Measurements from ENCODE around the gene CLEC4C.
"Not testable (repeated sequence)": the region's sequence is repeated elsewhere in the genome, so short reads cannot be mapped to it uniquely, and the experiment has no call there.

CLEC4C gene

GRCh38 chr12:7751394-7751793, 4.2 kb upstream of the CLEC4C start:
- no peak overlapping the region for H3K4me3 Mint-ChIP-seq
- H3K27me3 Mint-ChIP-seq (ENCODE audit: low read depth) = no peaks in the 10 kb centered on the region
- no peak for TF ChIP-seq CTCF (IDR thresholded peaks at IDR 0.05; ENCODE audit: unreplicated experiment in 3 of 3)
- H3K9me3 Mint-ChIP-seq = peaks cover 4% of the 10 kb centered on the region
- no peak overlapping the region for H3K27ac Mint-ChIP-seq
- H3K36me3 Mint-ChIP-seq (ENCODE audit: low read depth) = no peaks in the 10 kb centered on the region
- no peaks in the 10 kb centered on the region for H3K4me1 Mint-ChIP-seq

GRCh38 chr12:7750350-7750749, 3.2 kb upstream of the CLEC4C start:
- H3K27me3 Mint-ChIP-seq (ENCODE audit: low read depth) = peaks cover 3% of the 10 kb centered on the region
- H3K27ac Mint-ChIP-seq = no peak overlapping the region
- H3K4me1 Mint-ChIP-seq = no peaks in the 10 kb centered on the region
- H3K9me3 Mint-ChIP-seq = peaks cover 4% of the 10 kb centered on the region
- no peak overlapping the region for H3K4me3 Mint-ChIP-seq
- no peaks in the 10 kb centered on the region for H3K36me3 Mint-ChIP-seq (ENCODE audit: low read depth)
- TF ChIP-seq CTCF (IDR thresholded peaks at IDR 0.05; ENCODE audit: unreplicated experiment in 3 of 3) = no peak

- Mint-ChIP-seq H3K27me3 (ENCODE audit: low read depth) (peaks cover 3% of the 10 kb centered on the region), H3K9me3 (peaks cover 9% of the 10 kb centered on the region), H3K36me3 (ENCODE audit: low read depth) (no peaks in the 10 kb centered on the region), H3K27ac (no peak overlapping the region), H3K4me3 (no peak overlapping the region), H3K4me1 (no peaks in the 10 kb centered on the region)
- no peak for TF ChIP-seq CTCF (IDR thresholded peaks at IDR 0.05; ENCODE audit: unreplicated experiment in 3 of 3)
Observed at GRCh38 chr12:7749442-7749841, 2.3 kb upstream of the CLEC4C start.

- TF ChIP-seq CTCF (IDR thresholded peaks at IDR 0.05; ENCODE audit: unreplicated experiment in 3 of 3) = no peak
- H3K4me1 Mint-ChIP-seq = no peaks in the 10 kb centered on the region
- no peaks in the 10 kb centered on the region for H3K36me3 Mint-ChIP-seq (ENCODE audit: low read depth)
- no peak overlapping the region for H3K4me3 Mint-ChIP-seq
- no peak overlapping the region for H3K27ac Mint-ChIP-seq
- peaks cover 3% of the 10 kb centered on the region for H3K27me3 Mint-ChIP-seq (ENCODE audit: low read depth)
- peaks cover 9% of the 10 kb centered on the region for H3K9me3 Mint-ChIP-seq
Observed at GRCh38 chr12:7748852-7749251, 1.7 kb upstream of the CLEC4C start.

GRCh38 chr12:7732993-7733392, 14.2 kb downstream of the CLEC4C start:
- H3K4me1 Mint-ChIP-seq = peaks cover 19% of the 10 kb centered on the region
- no peaks in the 10 kb centered on the region for H3K9me3 Mint-ChIP-seq
- H3K4me3 Mint-ChIP-seq = no peak overlapping the region
- no peak for TF ChIP-seq CTCF (IDR thresholded peaks at IDR 0.05; ENCODE audit: unreplicated experiment in 3 of 3)
- H3K36me3 Mint-ChIP-seq (ENCODE audit: low read depth) = no peaks in the 10 kb centered on the region
- no peak overlapping the region for H3K27ac Mint-ChIP-seq
- H3K27me3 Mint-ChIP-seq (ENCODE audit: low read depth) = no peaks in the 10 kb centered on the region

GRCh38 chr12:7731486-7731885, 15.7 kb downstream of the CLEC4C start:
- no peak for TF ChIP-seq CTCF (IDR thresholded peaks at IDR 0.05; ENCODE audit: unreplicated experiment in 3 of 3)
- no peak overlapping the region for H3K4me3 Mint-ChIP-seq

GRCh38 chr12:7730984-7731383, 16.2 kb downstream of the CLEC4C start:
- Mint-ChIP-seq H3K4me1 (peaks cover 19% of the 10 kb centered on the region), H3K27ac (peak overlapping the region; percentile 55 to 85 (median 57))
- H3K27me3 Mint-ChIP-seq (ENCODE audit: low read depth); H3K4me3 Mint-ChIP-seq; H3K9me3 Mint-ChIP-seq; H3K36me3 Mint-ChIP-seq (ENCODE audit: low read depth): not testable (repeated sequence)

More at GRCh38 chr12:7731486-7731885, 15.7 kb downstream of the CLEC4C start:
- Mint-ChIP-seq H3K27me3 (ENCODE audit: low read depth) (no peaks in the 10 kb centered on the region), H3K27ac (peak overlapping the region; percentile 55 to 85 (median 84)), H3K4me1 (peaks cover 19% of the 10 kb centered on the region), H3K36me3 (ENCODE audit: low read depth) (no peaks in the 10 kb centered on the region), H3K9me3 (no peaks in the 10 kb centered on the region)

All from nephron (organoid).